Stimulated activated CD8-positive, alpha-beta memory T cell treated with anti-CD3 and anti-CD28 coated beads, Interleukin-4, amount 100 ng/mL, for 4 hours (primary cell): ENCODE data around the gene CCDC8.
"Not testable (repeated sequence)": the region's sequence is repeated elsewhere in the genome, so short reads cannot be mapped to it uniquely, and the experiment has no call there.

Experiments used
- DNase-seq, 2 donors: peaks; one replicate each; pipeline ENCODE4 v3.0.0-alpha.2; 2020; ENCODE audit warnings: low read depth in 2 of 2, low spot score in 1 of 2

Gene CCDC8

DNA sequence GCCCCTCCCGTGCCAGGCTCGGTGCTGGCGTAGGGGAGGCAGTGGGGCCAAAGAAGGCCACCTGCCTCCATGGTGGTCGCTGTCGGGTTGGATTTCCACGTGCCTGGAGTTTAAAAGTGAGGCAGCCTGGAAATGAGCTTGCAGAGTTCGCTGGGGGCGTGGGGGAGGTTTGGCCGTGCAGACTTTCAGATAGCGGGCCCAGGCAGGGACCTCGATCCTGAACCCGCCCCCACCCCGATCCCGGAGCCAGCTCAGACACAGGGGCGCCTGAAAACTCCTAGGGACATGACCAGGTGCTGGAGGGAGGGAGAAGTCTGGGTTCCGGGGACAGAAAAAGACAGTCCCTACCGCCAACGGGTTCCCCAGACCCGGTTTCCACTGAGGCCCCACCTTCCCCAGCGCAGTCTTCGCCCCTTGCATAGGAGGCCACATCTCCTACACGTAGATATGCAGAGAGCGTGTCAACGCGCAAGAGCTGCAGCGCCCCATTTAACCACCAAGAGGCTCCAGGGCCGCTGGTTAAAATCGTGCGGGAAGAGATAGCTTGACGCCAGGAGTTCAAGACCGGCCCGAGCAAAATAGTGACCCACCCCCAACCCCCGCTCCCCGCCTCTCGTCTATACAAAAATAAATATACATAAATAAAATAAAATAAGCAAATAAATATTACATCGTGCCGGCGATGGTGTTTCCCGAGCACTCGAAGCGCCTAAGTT, 8.5 kb downstream of the CCDC8 start:
- no peak for DNase-seq

- DNase-seq: no peak
These were observed 9.2 kb downstream of the CCDC8 start for GRCh38 chr19:46404055-46404752.

- DNase-seq: no peak
These were observed 10.6 kb downstream of the CCDC8 start for GRCh38 chr19:46402725-46403124.

DNA sequence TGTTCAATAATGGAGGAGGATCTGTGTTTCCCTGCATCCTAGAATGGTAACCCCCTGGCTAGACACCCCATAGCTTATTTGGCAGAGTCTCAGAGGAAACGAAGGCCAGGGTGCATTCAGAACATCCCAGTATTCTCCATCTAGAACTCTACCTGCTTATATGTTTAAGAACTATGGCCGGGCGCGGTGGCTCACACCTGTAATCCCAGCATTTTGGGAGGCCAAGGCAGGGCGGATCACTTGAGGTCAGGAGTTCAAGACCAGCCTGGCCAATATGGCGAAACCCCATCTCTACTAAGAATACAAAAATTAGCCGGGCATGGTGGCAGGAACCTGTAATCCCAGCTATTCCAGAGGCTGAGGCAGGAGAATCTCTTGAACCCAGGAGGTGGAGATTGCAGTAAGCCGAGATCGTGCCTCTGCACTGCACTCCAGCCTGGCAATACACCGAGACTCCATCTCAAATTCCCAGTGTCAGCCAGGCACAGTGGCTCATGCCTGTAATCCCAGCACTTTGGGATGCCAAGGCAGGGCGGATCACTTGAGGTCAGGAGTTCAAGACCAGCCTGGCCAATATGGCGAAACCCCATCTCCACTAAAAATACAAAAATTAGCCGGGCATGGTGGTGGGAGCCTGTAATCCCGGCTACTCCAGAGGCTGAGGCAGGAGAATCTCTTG, 15.4 kb downstream of the CCDC8 start:
- DNase-seq: not testable (repeated sequence)

GRCh38 chr19:46394402-46394797, 19.0 kb downstream of the CCDC8 start:
- DNase-seq: no peak

- no peak for DNase-seq
These were observed 19.6 kb downstream of the CCDC8 start for GRCh38 chr19:46393456-46394401.

- no peak for DNase-seq
These were observed 20.5 kb downstream of the CCDC8 start for GRCh38 chr19:46392837-46393236.

GRCh38 chr19:46392252-46392801, 21.0 kb downstream of the CCDC8 start:
- no peak for DNase-seq

- DNase-seq: no peak
These were observed 21.8 kb downstream of the CCDC8 start for GRCh38 chr19:46391296-46392251.

DNA sequence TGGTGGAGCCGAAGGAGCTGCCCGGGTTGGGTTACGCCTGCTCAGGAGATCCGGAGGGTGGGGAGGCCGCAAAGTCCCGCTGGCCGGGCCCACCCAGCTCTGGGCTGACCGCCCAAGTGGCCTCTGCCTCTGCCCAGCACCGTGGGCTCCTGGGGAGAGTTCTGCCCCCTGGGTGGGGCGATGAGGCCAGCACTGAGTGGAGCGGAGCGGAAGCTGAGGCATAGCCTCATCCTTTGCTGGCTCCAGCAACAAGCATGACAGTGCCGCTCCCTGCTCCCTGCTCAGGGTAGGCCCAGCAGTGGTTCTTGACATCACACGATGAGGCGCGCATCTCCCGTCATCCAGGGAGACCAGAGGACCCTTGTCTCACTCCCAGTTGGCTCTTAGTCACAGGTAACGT, 22.5 kb downstream of the CCDC8 start:
- DNase-seq: no peak

- no peak for DNase-seq
These were observed 23.1 kb downstream of the CCDC8 start for GRCh38 chr19:46390121-46390858.

GRCh38 chr19:46388311-46389095, 24.9 kb downstream of the CCDC8 start:
- no peak for DNase-seq

GRCh38 chr19:46387713-46388130, 25.6 kb downstream of the CCDC8 start:
- no peak for DNase-seq

DNA sequence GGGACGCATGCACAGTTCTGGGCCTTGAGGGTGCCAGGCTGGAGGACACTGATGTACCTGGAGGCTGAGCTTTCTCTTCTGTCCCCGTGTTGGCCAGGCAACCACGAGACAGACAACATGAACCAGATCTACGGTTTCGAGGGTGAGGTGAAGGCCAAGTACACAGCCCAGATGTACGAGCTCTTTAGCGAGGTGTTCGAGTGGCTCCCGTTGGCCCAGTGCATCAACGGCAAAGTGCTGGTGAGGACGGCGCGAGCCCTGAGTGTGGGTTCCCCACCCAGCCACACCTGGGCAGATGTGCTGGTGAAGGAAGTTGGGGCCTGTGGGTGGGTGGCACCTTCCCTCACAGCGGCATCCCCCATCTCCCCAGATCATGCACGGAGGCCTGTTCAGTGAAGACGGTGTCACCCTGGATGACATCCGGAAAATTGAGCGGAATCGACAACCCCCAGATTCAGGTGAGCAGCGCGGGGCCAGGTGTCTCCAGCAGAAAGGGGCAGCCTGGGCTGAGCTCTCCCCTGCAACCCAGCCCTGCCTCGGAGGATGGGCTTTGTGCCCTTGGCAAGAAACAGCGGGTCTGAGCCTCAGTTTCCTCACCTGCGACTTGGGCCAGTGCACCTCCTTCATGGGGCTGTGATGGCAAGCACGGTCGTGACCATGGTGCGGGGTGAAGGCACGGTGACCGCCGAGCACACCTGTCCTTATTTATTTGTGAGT, 26.2 kb downstream of the CCDC8 start:
- DNase-seq: no peak

DNA sequence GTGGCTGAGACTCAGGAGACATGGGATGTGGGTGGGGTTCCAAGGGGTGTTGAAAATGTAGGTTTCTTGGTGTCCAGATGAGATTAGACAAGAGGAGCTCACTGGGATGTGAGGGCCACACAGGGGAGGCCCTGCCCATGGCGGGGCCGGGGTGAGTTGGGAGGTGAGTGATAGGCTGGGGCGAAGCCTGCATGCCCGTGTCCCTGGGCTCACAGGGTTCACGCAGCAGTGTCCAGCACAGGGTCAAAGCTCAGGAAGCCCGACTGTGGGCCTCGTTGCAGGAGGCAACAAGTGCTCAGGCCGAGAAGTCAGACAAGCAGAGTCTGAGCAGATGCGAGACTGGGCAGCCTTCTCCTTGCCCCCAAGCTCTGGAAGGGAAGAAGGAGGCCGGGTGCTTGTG, 27.2 kb downstream of the CCDC8 start:
- DNase-seq: no peak

DNA sequence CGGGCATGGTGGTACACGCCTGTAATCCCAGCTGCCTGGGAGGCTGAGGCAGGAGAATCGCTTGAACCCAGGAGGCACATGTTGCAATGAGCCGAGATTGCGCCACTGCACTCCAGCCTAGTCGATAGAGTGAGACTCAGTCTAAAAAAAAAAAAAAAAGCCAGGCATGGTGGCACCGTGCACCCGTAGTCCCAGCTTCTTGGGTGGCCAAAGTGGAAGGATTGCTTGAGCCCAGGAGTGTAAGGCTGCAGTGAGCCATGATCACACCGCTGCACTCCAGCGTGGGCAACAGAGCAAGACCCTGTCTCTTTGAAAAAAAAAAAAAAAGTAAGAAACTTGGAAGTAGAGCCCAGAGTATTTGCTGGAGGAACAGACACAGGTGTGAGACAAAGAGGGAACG, 27.7 kb downstream of the CCDC8 start:
- no peak for DNase-seq

DNA sequence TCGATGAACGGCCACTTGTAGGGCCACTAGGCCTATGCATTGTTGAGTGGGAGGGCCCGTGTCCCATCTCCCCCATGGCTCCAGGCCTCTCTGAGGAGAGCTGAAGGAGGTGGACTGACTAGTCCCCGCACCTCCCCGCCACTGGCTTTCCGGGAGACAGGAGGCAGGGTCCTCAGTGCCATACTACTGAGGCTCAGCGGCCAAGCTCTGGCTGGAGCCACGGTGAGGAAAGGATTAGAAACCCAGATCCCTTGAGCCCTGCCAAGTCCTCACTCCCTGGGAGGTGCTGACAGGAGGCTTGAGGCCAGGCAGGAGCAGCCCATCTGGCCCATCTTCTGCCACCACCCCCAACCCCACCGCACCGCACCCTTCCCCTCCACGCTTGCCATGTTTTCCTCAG, 29.0 kb downstream of the CCDC8 start:
- DNase-seq: no peak

- DNase-seq: no peak
These were observed 29.5 kb downstream of the CCDC8 start for GRCh38 chr19:46383846-46384245.
